ENCODE results near the gene SOX18.
A peak's percentile ranks its signal among the peaks of the same experiment; 100 is the strongest.

The SOX18 gene

DNA sequence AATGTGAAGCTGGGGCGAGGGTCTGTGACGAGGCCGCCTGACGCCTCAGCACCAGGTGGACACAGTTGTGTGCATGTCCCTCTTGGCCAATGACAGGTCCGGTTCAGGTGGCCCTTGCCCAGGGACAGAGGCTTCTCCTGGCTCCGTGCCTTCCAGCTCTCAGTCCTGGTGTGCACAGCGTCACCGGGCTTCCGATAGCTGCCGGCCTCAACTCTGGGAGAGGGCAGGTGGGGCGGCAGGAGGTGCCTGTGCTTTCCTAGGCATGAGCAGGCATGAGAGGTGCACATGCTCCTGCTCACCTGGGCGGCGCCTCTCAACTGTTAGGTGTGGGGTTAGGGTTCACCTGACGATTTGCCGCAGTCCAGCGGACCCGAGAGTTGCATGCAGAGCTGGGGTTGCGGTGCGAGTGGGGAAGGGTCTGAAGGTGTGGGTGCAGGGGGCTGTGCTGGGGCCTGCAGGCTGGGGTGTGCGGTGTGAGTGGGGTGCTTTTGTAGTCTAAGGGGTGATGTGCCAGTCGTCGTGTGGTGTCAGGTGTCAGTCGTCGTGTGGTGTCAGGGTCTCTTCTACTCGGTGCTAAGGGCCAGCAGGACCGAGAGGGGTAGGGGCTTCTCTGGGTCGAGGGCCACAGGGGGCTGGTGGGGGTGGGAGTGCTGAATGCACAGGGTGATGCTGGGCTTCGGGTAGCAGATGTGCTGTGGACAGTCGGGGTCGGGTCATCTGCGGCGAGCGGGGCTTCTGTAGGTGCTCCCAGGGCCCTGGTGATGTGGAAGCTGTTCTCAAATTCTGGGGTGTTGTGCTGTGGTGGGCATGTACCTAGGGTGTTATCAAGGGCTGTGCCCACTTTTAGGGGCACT, 3.8 kb upstream of the SOX18 start:
- Histone ChIP-seq H3K4me1 (ENCODE audit: insufficient read depth, low read length, poor library complexity, severe bottlenecking) (peaks cover 18% of the 10 kb centered on the region), H3K4me2 (ENCODE audit: low read depth, low read length, poor library complexity, severe bottlenecking) (peak overlapping the region; percentile 44), H3K36me3 (ENCODE audit: insufficient read depth, low read length) (no peaks in the 10 kb centered on the region), H3K9me3 (ENCODE audit: insufficient read depth, low read depth, low read length) (no peaks in the 10 kb centered on the region), H3K9me2 (replicated peaks; ENCODE audit: low read depth, low read length) (no peaks in the 10 kb centered on the region), H3K4me3 (ENCODE audit: low read length, poor library complexity, severe bottlenecking) (no peak overlapping the region), H3F3A (ENCODE audit: low read depth) (no peaks in the 10 kb centered on the region), H3K27me3 (ENCODE audit: insufficient read depth, low read length, poor library complexity, severe bottlenecking) (no peaks in the 10 kb centered on the region), H4K20me1 (ENCODE audit: insufficient read depth, low read length, poor library complexity, severe bottlenecking) (no peaks in the 10 kb centered on the region), H2AFZ (ENCODE audit: low read length) (no peak overlapping the region), H3K79me2 (ENCODE audit: insufficient read depth, low read length) (no peaks in the 10 kb centered on the region), H3K9ac (ENCODE audit: low read depth, low read length, poor library complexity, severe bottlenecking) (peak overlapping the region; percentile 40)
- TF ChIP-seq, protein P1, sequence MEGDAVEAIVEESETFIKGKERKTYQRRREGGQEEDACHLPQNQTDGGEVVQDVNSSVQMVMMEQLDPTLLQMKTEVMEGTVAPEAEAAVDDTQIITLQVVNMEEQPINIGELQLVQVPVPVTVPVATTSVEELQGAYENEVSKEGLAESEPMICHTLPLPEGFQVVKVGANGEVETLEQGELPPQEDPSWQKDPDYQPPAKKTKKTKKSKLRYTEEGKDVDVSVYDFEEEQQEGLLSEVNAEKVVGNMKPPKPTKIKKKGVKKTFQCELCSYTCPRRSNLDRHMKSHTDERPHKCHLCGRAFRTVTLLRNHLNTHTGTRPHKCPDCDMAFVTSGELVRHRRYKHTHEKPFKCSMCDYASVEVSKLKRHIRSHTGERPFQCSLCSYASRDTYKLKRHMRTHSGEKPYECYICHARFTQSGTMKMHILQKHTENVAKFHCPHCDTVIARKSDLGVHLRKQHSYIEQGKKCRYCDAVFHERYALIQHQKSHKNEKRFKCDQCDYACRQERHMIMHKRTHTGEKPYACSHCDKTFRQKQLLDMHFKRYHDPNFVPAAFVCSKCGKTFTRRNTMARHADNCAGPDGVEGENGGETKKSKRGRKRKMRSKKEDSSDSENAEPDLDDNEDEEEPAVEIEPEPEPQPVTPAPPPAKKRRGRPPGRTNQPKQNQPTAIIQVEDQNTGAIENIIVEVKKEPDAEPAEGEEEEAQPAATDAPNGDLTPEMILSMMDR (conservative IDR thresholded peaks at IDR 0.05; ENCODE audit: low read length) = no peak

DNA sequence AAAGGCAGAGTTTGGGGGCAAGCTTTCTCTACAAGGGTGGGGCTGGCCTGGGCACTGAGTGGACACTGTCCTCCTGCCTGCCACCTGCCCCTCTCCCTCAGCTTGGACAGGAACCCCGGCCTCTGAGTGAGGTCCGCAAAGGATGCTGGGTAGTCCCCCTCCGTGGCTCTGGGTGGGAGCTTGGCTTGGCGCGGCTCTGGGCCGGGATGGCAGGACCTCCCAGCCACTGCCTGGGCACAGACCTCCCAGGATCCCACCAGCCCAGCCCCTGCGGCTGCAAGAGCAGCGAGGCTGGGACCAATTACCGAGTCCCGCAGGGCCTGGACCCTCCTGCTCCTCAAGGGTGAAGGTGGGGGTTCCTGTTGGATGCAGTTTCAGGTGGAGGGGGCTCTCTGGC, 2.9 kb upstream of the SOX18 start:
- H3K9ac ChIP-seq (ENCODE audit: low read depth, low read length, poor library complexity, severe bottlenecking) = no peak overlapping the region
- H4K20me1 ChIP-seq (ENCODE audit: insufficient read depth, low read length, poor library complexity, severe bottlenecking) = no peaks in the 10 kb centered on the region
- no peaks in the 10 kb centered on the region for H3F3A ChIP-seq (ENCODE audit: low read depth)
- peaks cover 14% of the 10 kb centered on the region for H3K4me1 ChIP-seq (ENCODE audit: insufficient read depth, low read length, poor library complexity, severe bottlenecking)
- no peaks in the 10 kb centered on the region for H3K9me3 ChIP-seq (ENCODE audit: insufficient read depth, low read depth, low read length)
- no peaks in the 10 kb centered on the region for H3K27me3 ChIP-seq (ENCODE audit: insufficient read depth, low read length, poor library complexity, severe bottlenecking)
- H3K79me2 ChIP-seq (ENCODE audit: insufficient read depth, low read length) = no peaks in the 10 kb centered on the region
- no peaks in the 10 kb centered on the region for H3K9me2 ChIP-seq (replicated peaks; ENCODE audit: low read depth, low read length)
- TF ChIP-seq, protein P1 (conservative IDR thresholded peaks at IDR 0.05; ENCODE audit: low read length) = no peak
- TF ChIP-seq EZH2phosphoT487 (IDR thresholded peaks at IDR 0.05; ENCODE audit: borderline replicate concordance) = no peak
- no peak overlapping the region for H3K4me2 ChIP-seq (ENCODE audit: low read depth, low read length, poor library complexity, severe bottlenecking)
- no peaks in the 10 kb centered on the region for H3K36me3 ChIP-seq (ENCODE audit: insufficient read depth, low read length)
- H3K4me3 ChIP-seq (ENCODE audit: low read length, poor library complexity, severe bottlenecking) = no peak overlapping the region
- no peak overlapping the region for H2AFZ ChIP-seq (ENCODE audit: low read length)

DNA sequence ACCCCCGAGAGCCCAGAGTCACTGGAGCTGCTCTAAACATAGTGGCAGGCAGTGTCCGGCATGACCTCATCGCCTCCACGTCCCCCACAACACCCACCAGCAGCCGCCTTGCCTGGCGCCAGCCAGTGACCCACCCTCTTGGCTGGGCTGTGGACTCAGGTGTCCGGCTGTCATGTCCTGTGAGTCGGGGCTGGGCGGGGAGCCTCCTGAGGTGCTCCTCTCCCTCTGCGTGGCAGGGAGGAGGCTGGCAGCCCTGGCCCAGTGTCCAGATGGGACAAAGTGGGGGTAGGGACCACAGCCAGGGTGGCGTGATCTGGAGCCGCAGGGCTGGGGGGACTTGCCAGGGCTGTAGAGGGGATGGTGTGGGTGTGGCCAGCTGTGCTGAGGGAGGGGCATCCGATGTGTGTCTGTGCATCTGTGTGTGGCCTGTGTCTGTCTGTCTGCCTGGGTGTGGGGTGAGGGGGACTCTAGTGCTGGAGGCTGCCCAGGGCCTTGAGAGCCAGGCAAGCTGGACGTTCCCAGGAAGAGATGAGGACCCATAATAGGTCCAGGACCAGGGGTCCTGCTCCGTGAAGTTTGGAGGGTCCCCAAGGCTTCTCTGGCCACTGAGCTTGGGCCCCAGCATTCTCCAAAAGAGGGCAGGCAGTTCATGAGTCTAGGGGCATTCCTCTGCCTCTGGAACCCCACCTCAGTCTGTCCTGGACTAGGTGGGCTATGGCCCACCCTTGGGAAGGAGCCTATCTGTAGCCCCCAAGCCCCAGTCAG, 2.3 kb upstream of the SOX18 start:
- Histone ChIP-seq H3K79me2 (ENCODE audit: insufficient read depth, low read length) (no peaks in the 10 kb centered on the region), H3K36me3 (ENCODE audit: insufficient read depth, low read length) (no peaks in the 10 kb centered on the region), H3K4me3 (ENCODE audit: low read length, poor library complexity, severe bottlenecking) (no peak overlapping the region), H3K27me3 (ENCODE audit: insufficient read depth, low read length, poor library complexity, severe bottlenecking) (no peaks in the 10 kb centered on the region), H4K20me1 (ENCODE audit: insufficient read depth, low read length, poor library complexity, severe bottlenecking) (no peaks in the 10 kb centered on the region), H3K4me2 (ENCODE audit: low read depth, low read length, poor library complexity, severe bottlenecking) (no peak overlapping the region), H3K9ac (ENCODE audit: low read depth, low read length, poor library complexity, severe bottlenecking) (no peak overlapping the region), H3K9me3 (ENCODE audit: insufficient read depth, low read depth, low read length) (no peaks in the 10 kb centered on the region), H3K4me1 (ENCODE audit: insufficient read depth, low read length, poor library complexity, severe bottlenecking) (peaks cover 12% of the 10 kb centered on the region), H2AFZ (ENCODE audit: low read length) (no peak overlapping the region), H3F3A (ENCODE audit: low read depth) (no peaks in the 10 kb centered on the region), H3K9me2 (replicated peaks; ENCODE audit: low read depth, low read length) (no peaks in the 10 kb centered on the region)
- TF ChIP-seq, protein P1 (conservative IDR thresholded peaks at IDR 0.05; ENCODE audit: low read length) = no peak
- TF ChIP-seq EZH2phosphoT487 (IDR thresholded peaks at IDR 0.05; ENCODE audit: borderline replicate concordance) = no peak
